ENCODE measurements around the gene C11orf24. TPM values are rescaled to one million over a fixed set of nuclear protein-coding genes. Genes with fewer than 3 reads are reported as not detected.

Gene C11orf24
- total RNA-seq, result 17.7 and 31.7 TPM in 2 replicates

DNA sequence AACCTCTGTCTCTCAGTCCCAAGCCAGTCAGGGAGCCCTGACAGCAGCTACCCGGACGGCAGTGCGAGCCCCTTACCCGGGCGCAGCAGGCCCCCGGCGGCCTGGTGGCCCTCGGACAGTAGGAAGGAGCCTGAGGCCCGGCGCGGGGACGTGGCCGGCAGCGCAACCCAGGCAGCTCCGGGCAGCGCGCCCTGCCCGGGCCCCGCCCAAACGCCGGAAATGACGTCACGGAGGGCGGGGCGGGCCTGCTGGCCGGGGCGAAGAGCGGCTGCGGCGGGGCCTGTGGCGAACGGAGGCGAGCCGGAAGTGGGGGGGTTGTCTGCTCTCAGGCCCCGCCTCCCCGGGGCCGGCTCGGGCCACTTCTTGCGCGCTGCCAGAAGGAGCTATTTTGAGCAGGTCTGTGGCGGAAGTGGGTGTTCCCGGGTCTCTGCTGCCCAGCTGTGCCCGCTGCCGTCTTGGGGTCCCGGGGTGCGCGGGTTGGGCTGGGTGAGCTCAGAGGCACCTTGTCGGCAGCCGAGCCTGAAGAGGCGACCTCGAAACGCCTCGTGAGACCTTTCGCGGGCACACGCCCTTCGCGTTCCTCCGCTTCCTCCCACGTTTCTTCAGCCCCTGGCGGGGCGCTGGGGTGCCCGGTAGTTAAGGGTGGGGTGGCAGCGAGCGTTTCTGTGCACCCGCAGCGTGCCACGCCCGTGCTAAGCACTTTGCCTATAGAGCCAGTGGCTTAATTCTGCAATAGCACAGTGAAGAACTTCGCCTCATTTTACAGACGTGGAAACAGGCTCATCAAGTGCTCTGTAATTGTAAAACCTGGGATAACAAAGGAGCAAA is at the start of gene C11orf24:
C11orf24 (minus strand) TSS at position 193 of the 828 bp plus-strand sequence. CDS start 8,206 bp downstream, outside the sequence.

DNA sequence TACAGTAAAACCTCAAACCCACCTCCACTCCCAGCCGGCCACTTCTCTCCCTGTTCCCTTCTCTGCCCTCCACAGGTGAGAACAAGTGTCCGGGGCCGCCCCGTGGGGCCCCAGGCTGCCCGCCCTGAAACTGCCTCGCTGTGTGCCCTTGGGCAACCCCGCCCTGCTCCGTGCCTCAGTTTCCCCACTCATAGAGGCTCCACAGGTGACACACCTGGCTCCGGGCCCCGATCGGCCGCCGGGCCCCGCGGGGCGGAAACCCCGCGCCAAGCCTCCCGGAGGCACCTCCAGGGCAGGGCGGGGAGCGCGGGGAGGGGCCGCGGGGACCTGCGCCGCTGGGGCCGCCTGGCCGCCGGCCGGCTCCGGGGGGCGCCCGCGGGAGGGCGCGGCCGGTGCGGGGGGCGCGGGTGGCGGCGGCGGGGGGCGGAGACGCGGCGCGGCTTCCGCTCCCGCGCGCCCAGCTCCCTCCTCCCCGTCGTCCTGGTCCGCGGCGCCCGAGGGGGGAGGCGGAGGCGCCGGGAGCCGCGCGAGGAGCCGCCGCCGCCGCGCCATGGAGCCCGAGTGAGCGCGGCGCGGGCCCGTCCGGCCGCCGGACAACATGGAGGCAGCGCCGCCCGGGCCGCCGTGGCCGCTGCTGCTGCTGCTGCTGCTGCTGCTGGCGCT is 40.5 kb upstream of the C11orf24 start, which contains the start of gene LRP5:
LRP5 (plus strand) TSS at position 475 of the 663 bp plus-strand sequence; CDS start at position 599, 124 bp downstream.

DNA sequence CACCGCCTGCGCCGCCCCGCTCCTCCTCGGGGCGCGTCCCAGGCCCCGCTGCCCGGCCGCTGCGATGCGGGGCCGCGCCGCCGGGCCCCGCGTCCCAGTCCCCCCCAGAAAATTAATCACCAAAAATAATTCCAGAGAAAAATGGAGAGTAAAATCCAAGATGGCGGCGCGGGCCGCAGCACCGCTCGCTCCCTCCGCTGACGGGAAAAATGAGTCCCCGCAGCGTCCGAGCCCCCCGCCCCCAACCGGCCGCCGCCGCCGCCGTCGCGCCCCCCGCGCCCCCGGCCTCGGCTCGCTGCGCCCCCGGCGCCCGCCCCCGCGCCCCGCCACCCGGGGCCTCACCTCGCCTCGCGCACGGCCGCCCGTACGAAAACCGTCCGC is 58.6 kb downstream of the C11orf24 start, which contains the start of gene KMT5B:
KMT5B (minus strand) TSS at position 162 of the 381 bp plus-strand sequence. CDS start 23,220 bp downstream, outside the sequence.

Other genes starting within 250 kb of the C11orf24 start
- 67.1 and 114 TPM in 2 replicates for gene NDUFS8, start 241.3 kb downstream of the C11orf24 start, total RNA-seq
- 139 and 143 TPM in 2 replicates for gene TCIRG1, start 232.9 kb downstream of the C11orf24 start, total RNA-seq
- gene CHKA, start 150.6 kb downstream of the C11orf24 start, total RNA-seq, result 8.6 and 14.9 TPM in 2 replicates
- gene KMT5B, start 58.7 kb downstream of the C11orf24 start, total RNA-seq, result 29.5 and 42.8 TPM in 2 replicates
- gene LRP5, start 40.6 kb upstream of the C11orf24 start, total RNA-seq, result 9.4 and 42.1 TPM in 2 replicates
- gene PPP6R3, start 188.8 kb upstream of the C11orf24 start, total RNA-seq, result 126 and 131 TPM in 2 replicates